Measurements from ENCODE around the gene CYREN. TPM values are rescaled to one million over a fixed set of nuclear protein-coding genes. Genes with fewer than 3 reads are reported as not detected.

The CYREN gene
- total RNA-seq, 1 donor from 2014 or later, result 80.3 TPM

- DNase-seq (ENCODE audit: low read depth), result no peak
- no peak overlapping the region for H3K4me3 ChIP-seq (ENCODE audit: low read depth, low read length)
- no peak for TF ChIP-seq CTCF (conservative IDR thresholded peaks at IDR 0.05; ENCODE audit: low read depth, low read length)
These were observed 15.2 kb upstream of the CYREN start for GRCh38 chr7:135185471-135186260.

- TF ChIP-seq CTCF (conservative IDR thresholded peaks at IDR 0.05; ENCODE audit: low read depth, low read length), result no peak
- H3K4me3 ChIP-seq (ENCODE audit: low read depth, low read length), result no peak overlapping the region
- no peak for DNase-seq (ENCODE audit: low read depth)
These were observed 13.8 kb upstream of the CYREN start for GRCh38 chr7:135184254-135184841.

- no peak for DNase-seq (ENCODE audit: low read depth)
- no peak for TF ChIP-seq CTCF (conservative IDR thresholded peaks at IDR 0.05; ENCODE audit: low read depth, low read length)
- H3K4me3 ChIP-seq (ENCODE audit: low read depth, low read length), result no peak overlapping the region
These were observed 13.0 kb upstream of the CYREN start for GRCh38 chr7:135183478-135183877.

GRCh38 chr7:135181929-135182678 is 11.6 kb upstream of the CYREN start:
- DNase-seq (ENCODE audit: low read depth), result no peak
- no peak overlapping the region for H3K4me3 ChIP-seq (ENCODE audit: low read depth, low read length)
- TF ChIP-seq CTCF (conservative IDR thresholded peaks at IDR 0.05; ENCODE audit: low read depth, low read length), result no peak

GRCh38 chr7:135181261-135181928 is 10.9 kb upstream of the CYREN start:
- no peak for TF ChIP-seq CTCF (conservative IDR thresholded peaks at IDR 0.05; ENCODE audit: low read depth, low read length)
- no peak for DNase-seq (ENCODE audit: low read depth)
- no peak overlapping the region for H3K4me3 ChIP-seq (ENCODE audit: low read depth, low read length)

GRCh38 chr7:135180122-135180521 is 9.6 kb upstream of the CYREN start:
- DNase-seq (ENCODE audit: low read depth), result no peak

More at GRCh38 chr7:135180122-135180521, 9.6 kb upstream of the CYREN start:
- no peak overlapping the region for H3K4me3 ChIP-seq (ENCODE audit: low read depth, low read length)
- no peak for TF ChIP-seq CTCF (conservative IDR thresholded peaks at IDR 0.05; ENCODE audit: low read depth, low read length)
